DND-41 (cell line): ENCODE measurements around the gene SAMSN1.

Source experiments
- EZH2 ChIP-seq: IDR thresholded peaks from 3 replicates; pipeline ENCODE4 v1.6.1; 2012; ENCODE audit warnings: borderline replicate concordance, low read depth, mild to moderate bottlenecking, moderate library complexity, low read length, inconsistent platforms; ENCODE audit not compliant: severe bottlenecking
- TF ChIP-seq, protein P1 (sequence below): IDR thresholded peaks from 2 replicates; pipeline ENCODE4 v1.5.1; 2012; ENCODE audit warnings: borderline replicate concordance, low read length, moderate library complexity, mild to moderate bottlenecking; ENCODE audit not compliant: poor library complexity, severe bottlenecking; ENCODE audit errors: extremely low read depth

DNA sequence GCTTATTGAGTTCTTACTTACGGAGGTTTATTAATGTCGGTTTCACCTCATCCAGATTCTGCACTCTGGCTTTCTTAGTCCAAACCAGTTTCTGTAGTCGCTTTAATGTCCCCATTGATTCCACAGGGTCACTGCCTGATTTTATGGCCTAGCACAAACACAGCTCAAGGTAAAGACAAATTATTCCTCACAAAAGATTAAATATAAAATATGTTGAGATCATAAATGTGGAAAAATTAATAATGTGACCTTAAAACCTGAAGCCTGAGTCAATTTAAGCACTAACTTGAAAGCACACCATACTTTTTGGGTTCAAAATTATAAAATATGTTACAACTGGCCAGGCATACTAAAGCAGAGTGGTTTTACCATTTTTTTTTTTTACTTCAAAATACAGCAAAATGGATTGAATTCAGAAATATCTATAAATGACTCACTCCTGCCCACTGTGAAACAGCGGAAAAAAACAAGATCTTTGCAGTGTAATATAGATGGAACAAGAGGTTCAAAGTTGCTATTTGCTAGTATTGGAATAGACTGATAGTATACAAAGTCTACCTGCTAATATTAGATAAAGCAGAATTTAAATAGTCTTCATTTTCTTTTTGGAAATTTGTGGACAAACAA, 37.6 kb upstream of the SAMSN1 start:
- TF ChIP-seq, protein P1, sequence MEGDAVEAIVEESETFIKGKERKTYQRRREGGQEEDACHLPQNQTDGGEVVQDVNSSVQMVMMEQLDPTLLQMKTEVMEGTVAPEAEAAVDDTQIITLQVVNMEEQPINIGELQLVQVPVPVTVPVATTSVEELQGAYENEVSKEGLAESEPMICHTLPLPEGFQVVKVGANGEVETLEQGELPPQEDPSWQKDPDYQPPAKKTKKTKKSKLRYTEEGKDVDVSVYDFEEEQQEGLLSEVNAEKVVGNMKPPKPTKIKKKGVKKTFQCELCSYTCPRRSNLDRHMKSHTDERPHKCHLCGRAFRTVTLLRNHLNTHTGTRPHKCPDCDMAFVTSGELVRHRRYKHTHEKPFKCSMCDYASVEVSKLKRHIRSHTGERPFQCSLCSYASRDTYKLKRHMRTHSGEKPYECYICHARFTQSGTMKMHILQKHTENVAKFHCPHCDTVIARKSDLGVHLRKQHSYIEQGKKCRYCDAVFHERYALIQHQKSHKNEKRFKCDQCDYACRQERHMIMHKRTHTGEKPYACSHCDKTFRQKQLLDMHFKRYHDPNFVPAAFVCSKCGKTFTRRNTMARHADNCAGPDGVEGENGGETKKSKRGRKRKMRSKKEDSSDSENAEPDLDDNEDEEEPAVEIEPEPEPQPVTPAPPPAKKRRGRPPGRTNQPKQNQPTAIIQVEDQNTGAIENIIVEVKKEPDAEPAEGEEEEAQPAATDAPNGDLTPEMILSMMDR = no peak
- no peak for TF ChIP-seq EZH2
